H1 (cell line): ENCODE results near the gene PGLYRP4. TPM values are rescaled to one million over a fixed set of nuclear protein-coding genes. Genes with fewer than 3 reads are reported as not detected.

Experiments used
- CTCF ChIA-PET: fragments of 300-600 bp; sonication (Branson Sonifier 250); formaldehyde crosslinking; loops from one replicate; lab custom pipeline; 2021; ENCODE audit not compliant: partially characterized antibody; lab: Charles Lee
- POLR2A ChIA-PET: fragments of 300-600 bp; sonication (Branson Sonifier 250); formaldehyde crosslinking; loops from one replicate; lab custom pipeline; 2021; ENCODE audit warnings: inconsistent platforms; ENCODE audit not compliant: partially characterized antibody; lab: Charles Lee
- DNase-seq, 2 experiments: peaks; one replicate each; pipeline versions ENCODE4 v3.0.0 to v3.0.0-alpha.2; 2010 to 2022; ENCODE audit warnings: low spot score in 2 of 2, low read depth in 1 of 2, mixed read lengths in 1 of 2
- FAIRE-seq: peaks from 2 replicates; lab custom pipeline; 2011; peaks lifted over from hg19 to GRCh38; lab: Jason Lieb, UNC
- H2AFZ ChIP-seq: 2 replicates; pipeline ENCODE4 v1.8.1; 2012; ENCODE audit warnings: low read length, inconsistent platforms
- H2AK5ac ChIP-seq: 2 replicates; pipeline ENCODE4 v1.6.1; 2013; ENCODE audit warnings: low read depth, low read length
- H2BK120ac ChIP-seq: replicated peaks from 2 replicates; pipeline ENCODE3; 2013; ENCODE audit warnings: low read depth, low read length, inconsistent platforms
- H2BK12ac ChIP-seq: 2 replicates; pipeline ENCODE4 v1.6.1; 2013; ENCODE audit warnings: low read depth, low read length
- H2BK15ac ChIP-seq: 2 replicates; pipeline ENCODE4 v1.6.1; 2013; ENCODE audit warnings: low read length
- H2BK20ac ChIP-seq: 2 replicates; pipeline ENCODE4 v1.6.1; 2013; ENCODE audit warnings: low read length
- H2BK5ac ChIP-seq: 2 replicates; pipeline ENCODE4 v1.6.1; 2013; ENCODE audit warnings: low read depth, low read length
- H3K14ac ChIP-seq: 2 replicates; pipeline ENCODE4 v1.6.1; 2013; ENCODE audit warnings: inconsistent platforms; ENCODE audit not compliant: insufficient read length
- H3K18ac ChIP-seq: 2 replicates; pipeline ENCODE4 v1.6.1; 2013; ENCODE audit warnings: low read length; ENCODE audit errors: extremely low read depth
- H3K23ac ChIP-seq: 2 replicates; pipeline ENCODE4 v1.6.1; 2013; ENCODE audit warnings: inconsistent platforms; ENCODE audit not compliant: insufficient read length
- H3K23me2 ChIP-seq: 2 replicates; pipeline ENCODE4 v1.6.1; 2013; ENCODE audit warnings: low read depth, low read length
- H3K27ac ChIP-seq: 2 replicates; pipeline ENCODE4 v1.6.1; 2011; ENCODE audit warnings: low read depth, low read length, inconsistent platforms
- H3K27me3 ChIP-seq, 4 experiments: replicated peaks in 1 of 4; 1 replicate in 1 of 4; 2 replicates in 3 of 4; pipeline versions ENCODE4 v1.6.1 to v1.8.1; 2011 to 2013; ENCODE audit warnings: low read length in 3 of 4, mild to moderate bottlenecking in 3 of 4, inconsistent platforms in 2 of 4, mixed read lengths in 2 of 4, moderate library complexity in 1 of 4; ENCODE audit not compliant: control insufficient read depth in 3 of 4, insufficient read depth in 3 of 4; ENCODE audit errors: extremely low read depth in 1 of 4
- H3K36me3 ChIP-seq, 4 experiments: 2 replicates each; pipeline versions ENCODE4 v1.6.1 to v1.8.1; 2011 to 2013; ENCODE audit warnings: mild to moderate bottlenecking in 4 of 4, low read length in 3 of 4, moderate library complexity in 2 of 4, control low read depth in 1 of 4, inconsistent platforms in 1 of 4; ENCODE audit not compliant: insufficient read depth in 4 of 4, control insufficient read depth in 2 of 4
- H3K4ac ChIP-seq: replicated peaks from 2 replicates; pipeline ENCODE3; 2013; ENCODE audit warnings: low read length, low read depth, mixed read lengths, inconsistent platforms; ENCODE audit not compliant: insufficient read length
- H3K4me1 ChIP-seq, 4 experiments: replicated peaks in 1 of 4; 1 replicate in 1 of 4; 2 replicates in 3 of 4; pipeline versions ENCODE4 v1.6.1 to v1.8.1; 2011 to 2013; ENCODE audit warnings: low read length in 3 of 4, inconsistent platforms in 2 of 4, mixed read lengths in 1 of 4; ENCODE audit not compliant: insufficient read depth in 4 of 4, control insufficient read depth in 3 of 4
- H3K4me2 ChIP-seq, 2 experiments: 2 replicates each; pipeline versions ENCODE4 v1.6.1 to v1.8.1; 2011 to 2013; ENCODE audit warnings: low read depth in 2 of 2, low read length in 2 of 2, control low read depth in 1 of 2, inconsistent platforms in 1 of 2, mild to moderate bottlenecking in 1 of 2; ENCODE audit not compliant: insufficient read depth in 1 of 2
- H3K4me3 ChIP-seq, 4 experiments: fragments of 200-600, 300-600 bp in 1 of 4; sonication (generic), shearing (Covaris generic), sonication (Bioruptor Twin) in 1 of 4; 2 replicates each; pipeline versions ENCODE4 v1.5.1 to v1.8.1; 2011 to 2016; ENCODE audit warnings: low read length in 4 of 4, low read depth in 3 of 4, control low read depth in 2 of 4, inconsistent platforms in 2 of 4, mild to moderate bottlenecking in 2 of 4, mixed read lengths in 1 of 4, moderate library complexity in 1 of 4; ENCODE audit not compliant: insufficient read depth in 2 of 4; ENCODE audit errors: extremely low read depth in 1 of 4
- H3K56ac ChIP-seq: replicated peaks from 2 replicates; pipeline ENCODE3; 2013; ENCODE audit warnings: low read depth, mild to moderate bottlenecking, mixed read lengths, low read length, inconsistent platforms; ENCODE audit not compliant: insufficient read length
- H3K79me1 ChIP-seq: 2 replicates; pipeline ENCODE4 v1.6.1; 2013; ENCODE audit warnings: low read depth, low read length, control low read depth
- H3K79me2 ChIP-seq, 2 experiments: 2 replicates each; pipeline versions ENCODE4 v1.6.1 to v1.8.1; 2012 to 2013; ENCODE audit warnings: low read length in 2 of 2, mild to moderate bottlenecking in 2 of 2, inconsistent platforms in 1 of 2; ENCODE audit not compliant: insufficient read depth in 2 of 2, control insufficient read depth in 1 of 2
- H3K9ac ChIP-seq, 4 experiments: replicated peaks in 1 of 4; 1 replicate in 1 of 4; 2 replicates in 3 of 4; pipeline versions ENCODE4 v1.6.1 to v1.8.1; 2011 to 2013; ENCODE audit warnings: low read depth in 3 of 4, low read length in 3 of 4, control low read depth in 2 of 4, mild to moderate bottlenecking in 2 of 4, moderate library complexity in 2 of 4, inconsistent platforms in 1 of 4; ENCODE audit errors: extremely low read depth in 1 of 4
- H3K9me3 ChIP-seq, 2 experiments: 2 replicates each; pipeline versions ENCODE4 v1.6.1 to v1.8.1; 2012 to 2013; ENCODE audit warnings: mild to moderate bottlenecking in 2 of 2, moderate library complexity in 2 of 2, control low read depth in 1 of 2, inconsistent platforms in 1 of 2, low read depth in 1 of 2, low read length in 1 of 2, mixed read lengths in 1 of 2; ENCODE audit not compliant: insufficient read depth in 2 of 2
- H4K20me1 ChIP-seq, 2 experiments: replicated peaks in 1 of 2; 2 replicates each; pipeline versions ENCODE3 to v1.8.1; 2011 to 2013; ENCODE audit warnings: inconsistent platforms in 2 of 2, low read length in 2 of 2, mild to moderate bottlenecking in 1 of 2; ENCODE audit not compliant: insufficient read depth in 2 of 2, control insufficient read depth in 1 of 2
- H4K5ac ChIP-seq: 2 replicates; pipeline ENCODE4 v1.6.1; 2013; ENCODE audit warnings: low read length, low read depth, mixed read lengths, inconsistent platforms; ENCODE audit not compliant: insufficient read length
- H4K8ac ChIP-seq: 2 replicates; pipeline ENCODE4 v1.8.0; 2013; ENCODE audit warnings: mild to moderate bottlenecking, moderate library complexity, low read length, inconsistent platforms; ENCODE audit not compliant: insufficient read depth; ENCODE audit errors: extremely low read depth
- H4K91ac ChIP-seq: replicated peaks from 2 replicates; pipeline ENCODE3; 2013; ENCODE audit warnings: low read length, mixed read lengths, inconsistent platforms; ENCODE audit not compliant: insufficient read length
- BACH1 ChIP-seq: IDR thresholded peaks from 2 replicates; pipeline ENCODE4 v1.6.1; 2012; ENCODE audit warnings: low read length, improper control_type of control experiment
- BRCA1 ChIP-seq: IDR thresholded peaks from 2 replicates; pipeline ENCODE4 v1.6.1; 2012; ENCODE audit warnings: low read depth, low read length, improper control_type of control experiment
- CBX8 ChIP-seq: fragments of 300-800, 300-1000 bp; sonication (generic); IDR thresholded peaks from 2 replicates; pipeline ENCODE4 v1.7.1; 2016; ENCODE audit warnings: low read depth, low read length, borderline replicate concordance
- CEBPB ChIP-seq: IDR thresholded peaks from 2 replicates; pipeline ENCODE4 v1.6.1; 2012; ENCODE audit warnings: low read depth, low read length
- EP300 ChIP-seq, 2 experiments: IDR thresholded peaks; 1 replicate in 1 of 2; 2 replicates in 1 of 2; pipeline ENCODE4 v1.6.1; 2011 to 2012; ENCODE audit warnings: low read depth in 2 of 2, low read length in 2 of 2, mild to moderate bottlenecking in 2 of 2, borderline replicate concordance in 1 of 2, inconsistent platforms in 1 of 2, moderate library complexity in 1 of 2
- GABPA ChIP-seq: IDR thresholded peaks from 2 replicates; pipeline ENCODE4 v1.6.1; 2011; ENCODE audit warnings: mild to moderate bottlenecking, low read length, moderate library complexity, borderline replicate concordance; ENCODE audit not compliant: insufficient read depth
- MAX ChIP-seq: IDR thresholded peaks from 2 replicates; pipeline ENCODE4 v1.6.1; 2012; ENCODE audit warnings: inconsistent platforms
- POLR2AphosphoS5 ChIP-seq: IDR thresholded peaks from 2 replicates; pipeline ENCODE4 v1.6.1; 2011; ENCODE audit warnings: low read depth, low read length
- POU5F1 ChIP-seq: IDR thresholded peaks from 2 replicates; pipeline ENCODE4 v1.6.1; 2011; ENCODE audit warnings: low read depth, mild to moderate bottlenecking, low read length, moderate library complexity
- RFX5 ChIP-seq: IDR thresholded peaks from 2 replicates; pipeline ENCODE4 v1.6.1; 2011; ENCODE audit warnings: low read depth, low read length, improper control_type of control experiment, borderline replicate concordance
- RXRA ChIP-seq: IDR thresholded peaks from 2 replicates; pipeline ENCODE4 v1.6.1; 2011; ENCODE audit warnings: low read depth, mild to moderate bottlenecking, low read length, moderate library complexity; ENCODE audit not compliant: insufficient read depth
- SIRT6 ChIP-seq: IDR thresholded peaks from one replicate; pipeline ENCODE4 v1.7.1; 2012; ENCODE audit warnings: low read length, inconsistent platforms
- YY1 ChIP-seq: IDR thresholded peaks from 2 replicates; pipeline ENCODE4 v1.6.1; 2011; ENCODE audit warnings: low read depth, mild to moderate bottlenecking, low read length
- WGBS, 2 experiments: shearing (Covaris generic) in 1 of 2; methylation state at CpG; one replicate each; pipeline versions ENCODE4 v1.1.6 to v1.1.7; 2013 to 2015; ENCODE audit warnings: low lambda C conversion rate in 2 of 2, mixed read lengths in 2 of 2, inconsistent platforms in 1 of 2, low coverage in 1 of 2, missing lambda C conversion rate in 1 of 2; ENCODE audit not compliant: insufficient replicate concordance in 2 of 2, insufficient coverage in 1 of 2, insufficient read length in 1 of 2; ENCODE audit errors: extremely low coverage in 1 of 2, missing lambda C conversion rate in 1 of 2; 5-methylcytosine and 5-hydroxymethylcytosine counted together
- polyA plus RNA-seq, 7 experiments: library from polyadenylated mRNA; depleted of rRNA in 3 of 7; stranded (reverse) in 5 of 7; unstranded in 2 of 7; fragments of >200 nt in 5 of 7; fragments of 200-250 nt in 2 of 7; gene quantifications; 1 replicate in 5 of 7; 2 replicates in 1 of 7; 4 replicates in 1 of 7; pipeline versions ENCODE4 v1.2.1 to v1.2.3, GENCODE V29; 2011 to 2013; ENCODE audit warnings: missing spikeins in 2 of 7, mixed read lengths in 2 of 7
- total RNA-seq: library from RNA; stranded (reverse); fragmentation: NEBNext Ultra II Directional; extraction: Animal tissue kit (Norgen Biotek cat#: 25700); gene quantifications from 2 replicates; pipeline ENCODE4 v1.2.1, GENCODE V29; 2021

The PGLYRP4 gene
- total and polyA plus RNA-seq, 2 of the 8 experiments (the other 6 are each of a cell fraction or from before 2014, with no cell fraction given) = not detected

- no peaks in the 10 kb centered on the region; a peak in 1 of 7 replicates for H3K4me1 ChIP-seq
- no peaks in the 10 kb centered on the region for H3K27me3 ChIP-seq
- H3K79me1 ChIP-seq = no peaks in the 10 kb centered on the region
- H4K8ac ChIP-seq = no peak overlapping the region
- no peak overlapping the region for H2BK120ac ChIP-seq
- no peaks in the 10 kb centered on the region for H3K36me3 ChIP-seq
- no peak overlapping the region for H2BK12ac ChIP-seq
- no peak overlapping the region for H3K56ac ChIP-seq
- H2AFZ ChIP-seq = no peak overlapping the region
- H3K4ac ChIP-seq = no peak overlapping the region
- H3K79me2 ChIP-seq = no peaks in the 10 kb centered on the region
- no peak overlapping the region for H3K4me3 ChIP-seq
- no peaks in the 10 kb centered on the region for H3K9me3 ChIP-seq
- H3K9ac ChIP-seq = no peak overlapping the region
- H3K23ac ChIP-seq = no peak overlapping the region
- H2AK5ac ChIP-seq = no peak overlapping the region
- no peak overlapping the region for H4K5ac ChIP-seq
- 91% methylated on average over 11 of the region's 11 CpGs; no CpG with 5 or more reads in 1 of the 2 experiments for WGBS, 2 experiments
- H4K91ac ChIP-seq = no peak overlapping the region
- H4K20me1 ChIP-seq = no peaks in the 10 kb centered on the region
- ChIA-PET POLR2A (no interaction called here), CTCF (interaction anchor here (0.9 to 2.5 kb wide), 8 partner anchors 9 to 207 kb away, joined by 3 to 15 read pairs (median 6); no protein-coding TSS in a partner anchor)
- no peak overlapping the region for H3K14ac ChIP-seq
- no peak overlapping the region for H3K4me2 ChIP-seq
- FAIRE-seq (no peak), DNase-seq (no peak)
- H2BK15ac ChIP-seq = no peak overlapping the region
- H3K18ac ChIP-seq = no peak overlapping the region
- H2BK5ac ChIP-seq = no peak overlapping the region
- H3K27ac ChIP-seq = no peak overlapping the region
- no peaks in the 10 kb centered on the region; the same call in 1 of the 2 replicates for H3K23me2 ChIP-seq
- H2BK20ac ChIP-seq = no peak overlapping the region
- TF ChIP-seq EP300 (IDR thresholded peaks at IDR 0.05; ENCODE audit: borderline replicate concordance in 1 of 2, low read depth in 2 of 2, low read length in 2 of 2) (no peak), BACH1 (no peak), CEBPB (no peak), BRCA1 (no peak), RXRA (no peak), POLR2AphosphoS5 (no peak), POU5F1 (no peak), GABPA (no peak), CBX8 (no peak), YY1 (no peak), MAX (no peak), RFX5 (no peak), SIRT6 (no peak)
Observed at GRCh38 chr1:153360592-153361479, 12.2 kb upstream of the PGLYRP4 start.
